Measurements from ENCODE around the gene FRMD4A. TPM values are rescaled to one million over a fixed set of nuclear protein-coding genes. Genes with fewer than 3 reads are reported as not detected.

Gene FRMD4A
- total RNA-seq, 5 donors from 2014 or later (not counting 1 experiment from before 2014, with no cell fraction given), result 1.3 to 1.8 (median 1.4) TPM

DNA sequence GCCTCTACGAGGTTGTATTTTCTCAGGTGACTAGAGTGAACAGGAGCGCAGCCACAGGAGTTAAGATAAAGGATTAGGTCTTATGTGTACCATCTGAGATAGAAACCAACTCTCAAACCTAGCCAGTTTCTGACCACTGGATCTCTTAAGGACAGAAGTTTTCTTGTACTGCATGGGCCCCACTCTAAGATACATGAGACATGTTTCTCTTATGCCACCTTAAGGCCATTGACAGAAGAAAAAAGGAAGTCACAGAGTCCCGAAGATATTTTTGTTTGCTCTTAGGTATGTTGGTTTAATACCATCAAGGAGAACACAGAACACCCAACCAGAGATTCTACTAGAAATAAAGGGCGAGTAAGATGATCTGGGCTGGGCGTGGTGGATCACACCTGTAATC is 335.8 kb downstream of the FRMD4A start:
- H3K27me3 Mint-ChIP-seq, result no peaks in the 10 kb centered on the region
- H3K27ac Mint-ChIP-seq, result no peak overlapping the region
- Histone ChIP-seq H3K36me3 (ENCODE audit: control insufficient read depth in 2 of 2, extremely low read depth in 1 of 2, insufficient read depth in 1 of 2, low read length in 1 of 2) (no peaks in the 10 kb centered on the region), H3K4me1 (ENCODE audit: control insufficient read depth in 1 of 2, extremely low read depth in 1 of 2, insufficient read depth in 2 of 2, low read length in 2 of 2) (peaks cover 4 to 6% of the 10 kb centered on the region in 2 experiments), H3K4me3 (ENCODE audit: control insufficient read depth in 1 of 2, extremely low read depth in 1 of 2, low read length in 1 of 2) (no peak overlapping the region), H3K9me3 (no peaks in the 10 kb centered on the region), H3K27me3 (replicated peaks in 1 of 2; ENCODE audit: control insufficient read depth in 2 of 2, extremely low read depth in 1 of 2, insufficient read depth in 2 of 2, low read length in 1 of 2) (peaks cover 0 to 3% of the 10 kb centered on the region in 2 experiments), H3K27ac (ENCODE audit: low read length) (no peak overlapping the region)
- POLR2A ChIA-PET, result no interaction called here
- H3K36me3 Mint-ChIP-seq, result peaks cover 4% of the 10 kb centered on the region
- no peak overlapping the region for H3K4me3 Mint-ChIP-seq
- CTCF ChIA-PET, result interaction anchor here in 1 of 2 donors (0.7 kb wide), 2 partner anchors 53 to 271 kb away, joined by 3 to 4 read pairs; no protein-coding TSS in a partner anchor
- no peak for ATAC-seq (replicated peaks in 1 of 4)
- H3K4me1 Mint-ChIP-seq, result peaks cover 12 to 23% (median 17%) of the 10 kb centered on the region in 3 donors
- no CpG with 5 or more reads among the region's 5 CpGs for WGBS (ENCODE audit: insufficient coverage)
- no peak for DNase-seq
- H3K9me3 Mint-ChIP-seq, result peaks cover 0 to 3% (median 0%) of the 10 kb centered on the region in 3 donors

- no peak overlapping the region for H3K27ac Mint-ChIP-seq
- no peak overlapping the region for H3K27ac ChIP-seq (ENCODE audit: low read length)
- POLR2A ChIA-PET, result interaction anchor here (0.6 kb wide), 3 partner anchors 10 to 210 kb away, joined by 3 to 10 read pairs (median 5); no protein-coding TSS in a partner anchor
Observed at GRCh38 chr10:13993673-13994089, 337.0 kb downstream of the FRMD4A start.

DNA sequence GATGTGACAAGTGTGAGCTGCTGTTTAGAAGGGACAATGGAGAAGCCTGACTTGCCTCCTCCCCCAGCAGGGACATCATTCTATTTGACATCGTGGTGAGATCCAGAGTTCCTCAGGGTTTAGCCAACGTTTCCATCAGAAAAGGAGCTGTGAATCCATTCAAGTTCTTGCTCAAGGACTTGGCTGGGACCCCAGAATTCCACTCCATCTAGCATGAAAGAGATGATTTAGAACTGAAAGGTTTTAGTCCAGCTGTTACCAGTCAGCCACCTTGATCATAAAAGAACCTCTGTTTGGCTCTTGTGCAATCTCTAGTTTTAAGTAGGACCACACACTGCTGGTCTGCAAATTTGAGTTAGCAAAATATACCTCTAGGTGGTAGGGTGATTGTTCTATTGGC is 337.6 kb downstream of the FRMD4A start:
- H3K27me3 Mint-ChIP-seq, result no peaks in the 10 kb centered on the region
- Histone ChIP-seq H3K4me1 (ENCODE audit: control insufficient read depth in 1 of 2, extremely low read depth in 1 of 2, insufficient read depth in 2 of 2, low read length in 2 of 2) (peaks cover 4 to 6% of the 10 kb centered on the region in 2 experiments), H3K27me3 (replicated peaks in 1 of 2; ENCODE audit: control insufficient read depth in 2 of 2, extremely low read depth in 1 of 2, insufficient read depth in 2 of 2, low read length in 1 of 2) (no peaks in the 10 kb centered on the region), H3K9me3 (no peaks in the 10 kb centered on the region), H3K36me3 (ENCODE audit: control insufficient read depth in 2 of 2, extremely low read depth in 1 of 2, insufficient read depth in 1 of 2, low read length in 1 of 2) (no peaks in the 10 kb centered on the region), H3K27ac (ENCODE audit: low read length) (no peak overlapping the region), H3K4me3 (ENCODE audit: control insufficient read depth in 1 of 2, extremely low read depth in 1 of 2, low read length in 1 of 2) (no peak overlapping the region)
- no peak overlapping the region for H3K4me3 Mint-ChIP-seq
- H3K36me3 Mint-ChIP-seq, result no peaks in the 10 kb centered on the region
- no peaks in the 10 kb centered on the region for H3K9me3 Mint-ChIP-seq
- ChIA-PET POLR2A (interaction anchor here in 1 of 2 donors (0.6 kb wide), 1 partner anchor 10 kb away, joined by 5 read pairs; no protein-coding TSS in a partner anchor), CTCF (interaction anchor here in 1 of 2 donors (0.6 kb wide), 1 partner anchor 206 kb away, joined by 3 read pairs; no protein-coding TSS in a partner anchor)
- ATAC-seq (replicated peaks in 1 of 4) (no peak), DNase-seq (no peak)
- H3K4me1 Mint-ChIP-seq, result peaks cover 13 to 25% (median 21%) of the 10 kb centered on the region in 3 donors
- 67% methylated on average over 2 of the region's 2 CpGs for WGBS (ENCODE audit: insufficient coverage)
- peak overlapping the region in 1 of 2 donors; percentile 22 for H3K27ac Mint-ChIP-seq

More at GRCh38 chr10:13993673-13994089, 337.0 kb downstream of the FRMD4A start:
- no peak overlapping the region for H3K4me3 Mint-ChIP-seq
- Histone ChIP-seq H3K4me1 (ENCODE audit: control insufficient read depth in 1 of 2, extremely low read depth in 1 of 2, insufficient read depth in 2 of 2, low read length in 2 of 2) (peaks cover 4 to 6% of the 10 kb centered on the region in 2 experiments), H3K4me3 (ENCODE audit: control insufficient read depth in 1 of 2, extremely low read depth in 1 of 2, low read length in 1 of 2) (no peak overlapping the region), H3K9me3 (no peaks in the 10 kb centered on the region), H3K36me3 (ENCODE audit: control insufficient read depth in 2 of 2, extremely low read depth in 1 of 2, insufficient read depth in 1 of 2, low read length in 1 of 2) (no peaks in the 10 kb centered on the region), H3K27me3 (replicated peaks in 1 of 2; ENCODE audit: control insufficient read depth in 2 of 2, extremely low read depth in 1 of 2, insufficient read depth in 2 of 2, low read length in 1 of 2) (no peaks in the 10 kb centered on the region)
- H3K27me3 Mint-ChIP-seq, result no peaks in the 10 kb centered on the region
- peak in 1 of 4 experiments; percentile 38 for ATAC-seq (replicated peaks in 1 of 4)
- peaks cover under 1% of the 10 kb centered on the region for H3K36me3 Mint-ChIP-seq
- peaks cover 0 to 3% (median 0%) of the 10 kb centered on the region in 3 donors for H3K9me3 Mint-ChIP-seq
- DNase-seq, result no peak
- CTCF ChIA-PET, result interaction anchor here in 1 of 2 donors (0.6 kb wide), 1 partner anchor 207 kb away, joined by 3 read pairs; no protein-coding TSS in a partner anchor
- peaks cover 12 to 23% (median 17%) of the 10 kb centered on the region in 3 donors for H3K4me1 Mint-ChIP-seq
- no CpG with 5 or more reads among the region's 3 CpGs for WGBS (ENCODE audit: insufficient coverage)

GRCh38 chr10:13991353-13991752 is 339.4 kb downstream of the FRMD4A start:
- H3K27me3 Mint-ChIP-seq, result no peaks in the 10 kb centered on the region
- ChIA-PET CTCF (interaction anchor here in 1 of 2 donors (0.6 kb wide), 1 partner anchor 23 kb away, joined by 3 read pairs; no protein-coding TSS in a partner anchor), POLR2A (no interaction called here)
- Histone ChIP-seq H3K4me1 (ENCODE audit: control insufficient read depth in 1 of 2, extremely low read depth in 1 of 2, insufficient read depth in 2 of 2, low read length in 2 of 2) (peaks cover 4 to 6% of the 10 kb centered on the region in 2 experiments), H3K4me3 (ENCODE audit: control insufficient read depth in 1 of 2, extremely low read depth in 1 of 2, low read length in 1 of 2) (no peak overlapping the region), H3K9me3 (no peaks in the 10 kb centered on the region), H3K27ac (ENCODE audit: low read length) (no peak overlapping the region), H3K27me3 (replicated peaks in 1 of 2; ENCODE audit: control insufficient read depth in 2 of 2, extremely low read depth in 1 of 2, insufficient read depth in 2 of 2, low read length in 1 of 2) (no peaks in the 10 kb centered on the region), H3K36me3 (ENCODE audit: control insufficient read depth in 2 of 2, extremely low read depth in 1 of 2, insufficient read depth in 1 of 2, low read length in 1 of 2) (no peaks in the 10 kb centered on the region)
- no peaks in the 10 kb centered on the region for H3K36me3 Mint-ChIP-seq
- no CpG with 5 or more reads among the region's 5 CpGs for WGBS (ENCODE audit: insufficient coverage)
- H3K9me3 Mint-ChIP-seq, result no peaks in the 10 kb centered on the region
- H3K4me3 Mint-ChIP-seq, result no peak overlapping the region
- no peak overlapping the region for H3K27ac Mint-ChIP-seq
- no peak for ATAC-seq (replicated peaks in 1 of 4)
- H3K4me1 Mint-ChIP-seq, result peaks cover 22 to 32% (median 26%) of the 10 kb centered on the region in 3 donors
- DNase-seq, result no peak

DNA sequence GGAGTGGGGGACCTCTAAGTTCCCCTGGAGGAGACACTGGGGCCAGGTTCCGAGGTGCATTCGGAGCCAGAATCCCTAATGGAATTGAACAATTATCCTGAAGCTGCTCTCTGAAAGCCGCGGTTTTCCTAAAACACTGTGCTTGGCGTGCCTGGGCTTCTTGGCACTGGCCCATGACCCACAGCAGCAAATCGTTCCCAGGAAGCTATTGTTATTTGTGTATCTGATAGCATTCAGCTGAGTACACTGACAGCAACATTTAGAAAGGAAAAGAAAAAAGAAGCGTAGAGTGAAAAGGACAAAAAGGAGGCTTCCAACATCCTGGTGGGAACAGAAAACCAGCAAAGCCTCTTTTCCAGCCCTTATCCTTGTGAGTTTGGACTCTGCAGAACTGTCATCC is 339.8 kb downstream of the FRMD4A start:
- peaks cover 4 to 6% of the 10 kb centered on the region in 2 experiments for H3K4me1 ChIP-seq (ENCODE audit: control insufficient read depth in 1 of 2, extremely low read depth in 1 of 2, insufficient read depth in 2 of 2, low read length in 2 of 2)
- no peaks in the 10 kb centered on the region for H3K27me3 ChIP-seq (replicated peaks in 1 of 2; ENCODE audit: control insufficient read depth in 2 of 2, extremely low read depth in 1 of 2, insufficient read depth in 2 of 2, low read length in 1 of 2)
- H3K9me3 Mint-ChIP-seq, result no peaks in the 10 kb centered on the region
- ATAC-seq (replicated peaks in 1 of 4) (no peak), DNase-seq (no peak)
- H3K27ac Mint-ChIP-seq, result no peak overlapping the region
- 89% methylated on average over 5 of the region's 7 CpGs for WGBS (ENCODE audit: insufficient coverage)
- no peak overlapping the region for H3K4me3 Mint-ChIP-seq
- H3K4me3 ChIP-seq (ENCODE audit: control insufficient read depth in 1 of 2, extremely low read depth in 1 of 2, low read length in 1 of 2), result no peak overlapping the region
- peaks cover 22 to 32% (median 26%) of the 10 kb centered on the region in 3 donors for H3K4me1 Mint-ChIP-seq
- no peak overlapping the region for H3K27ac ChIP-seq (ENCODE audit: low read length)
- H3K36me3 ChIP-seq (ENCODE audit: control insufficient read depth in 2 of 2, extremely low read depth in 1 of 2, insufficient read depth in 1 of 2, low read length in 1 of 2), result no peaks in the 10 kb centered on the region
- POLR2A ChIA-PET, result no interaction called here
- no peaks in the 10 kb centered on the region for H3K9me3 ChIP-seq
- CTCF ChIA-PET, result no interaction called here
- H3K27me3 Mint-ChIP-seq, result no peaks in the 10 kb centered on the region
- no peaks in the 10 kb centered on the region for H3K36me3 Mint-ChIP-seq

- Histone ChIP-seq H3K4me3 (ENCODE audit: control insufficient read depth in 1 of 2, extremely low read depth in 1 of 2, low read length in 1 of 2) (no peak overlapping the region), H3K4me1 (ENCODE audit: control insufficient read depth in 1 of 2, extremely low read depth in 1 of 2, insufficient read depth in 2 of 2, low read length in 2 of 2) (peaks cover 4 to 5% of the 10 kb centered on the region in 2 experiments), H3K9me3 (no peaks in the 10 kb centered on the region), H3K27ac (ENCODE audit: low read length) (no peak overlapping the region), H3K27me3 (replicated peaks in 1 of 2; ENCODE audit: control insufficient read depth in 2 of 2, extremely low read depth in 1 of 2, insufficient read depth in 2 of 2, low read length in 1 of 2) (no peaks in the 10 kb centered on the region), H3K36me3 (ENCODE audit: control insufficient read depth in 2 of 2, extremely low read depth in 1 of 2, insufficient read depth in 1 of 2, low read length in 1 of 2) (no peaks in the 10 kb centered on the region)
- 82% methylated on average over 11 of the region's 12 CpGs for WGBS (ENCODE audit: insufficient coverage)
- Mint-ChIP-seq H3K4me1 (peaks cover 22 to 32% (median 26%) of the 10 kb centered on the region in 3 donors), H3K9me3 (no peaks in the 10 kb centered on the region), H3K27me3 (no peaks in the 10 kb centered on the region), H3K4me3 (no peak overlapping the region), H3K27ac (no peak overlapping the region), H3K36me3 (no peaks in the 10 kb centered on the region)
- ATAC-seq (replicated peaks in 1 of 4) (no peak), DNase-seq (no peak)
- CTCF ChIA-PET, result no interaction called here
- POLR2A ChIA-PET, result no interaction called here
Observed at GRCh38 chr10:13990392-13990805, 340.3 kb downstream of the FRMD4A start.
